Measurements from ENCODE around the gene COG3.

The COG3 gene

GRCh38 chr13:45545686-45546409 lies 81.1 kb downstream of the COG3 start:
- no peak for DNase-seq (ENCODE audit: low spot score)

- DNase-seq (ENCODE audit: low spot score), result no peak
Observed at GRCh38 chr13:45546410-45546765, 81.6 kb downstream of the COG3 start.

GRCh38 chr13:45548281-45548680 lies 83.5 kb downstream of the COG3 start:
- no peak for DNase-seq (ENCODE audit: low spot score)

GRCh38 chr13:45554604-45555109 lies 89.9 kb downstream of the COG3 start:
- DNase-seq (ENCODE audit: low spot score), result no peak

- DNase-seq (ENCODE audit: low spot score), result no peak
Observed at GRCh38 chr13:45564133-45564776, 99.5 kb downstream of the COG3 start.

DNA sequence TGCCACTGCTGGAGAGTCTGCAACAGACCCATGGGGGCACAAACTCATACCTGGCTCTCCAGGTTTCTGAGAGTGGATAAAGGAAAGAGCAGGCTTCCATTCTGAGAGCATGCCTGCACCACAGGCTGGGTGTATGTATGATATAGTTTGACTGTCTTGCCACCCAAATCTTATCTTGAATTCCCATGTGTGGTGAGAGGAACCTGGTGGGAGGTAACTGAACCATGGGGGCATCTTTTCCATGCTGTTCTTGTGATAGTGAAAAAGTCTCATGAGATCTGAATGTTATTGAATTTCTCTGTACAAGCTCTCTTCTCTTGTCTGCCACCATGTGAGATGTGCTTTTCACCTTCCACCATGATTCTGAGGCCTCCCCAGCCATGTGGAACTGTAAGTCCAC lies 100.6 kb downstream of the COG3 start:
- no peak for DNase-seq (ENCODE audit: low spot score)

- DNase-seq (ENCODE audit: low spot score), result no peak
Observed at GRCh38 chr13:45575146-45575829, 110.5 kb downstream of the COG3 start.

DNA sequence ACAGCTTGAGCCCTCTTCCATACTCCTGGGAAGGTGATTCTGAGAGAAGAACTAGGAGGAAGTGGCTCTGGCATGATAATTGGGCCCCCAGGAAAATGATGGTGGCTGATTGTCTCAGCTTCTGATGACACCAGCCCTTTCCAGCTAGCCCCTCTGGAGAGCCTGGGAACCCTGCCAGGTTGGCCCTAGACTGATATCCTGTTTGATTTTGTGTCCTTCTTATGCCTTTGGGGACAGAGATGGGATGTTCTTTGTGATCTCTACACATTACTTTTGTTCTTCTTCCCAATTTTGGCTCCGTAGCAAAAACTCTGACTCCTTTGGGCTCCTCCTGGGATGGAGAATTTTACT lies 111.1 kb downstream of the COG3 start:
- DNase-seq (ENCODE audit: low spot score), result no peak

- DNase-seq (ENCODE audit: low spot score), result no peak
Observed at GRCh38 chr13:45576466-45576865, 111.7 kb downstream of the COG3 start.

GRCh38 chr13:45582408-45583076 lies 117.8 kb downstream of the COG3 start:
- DNase-seq (ENCODE audit: low spot score), result no peak

DNA sequence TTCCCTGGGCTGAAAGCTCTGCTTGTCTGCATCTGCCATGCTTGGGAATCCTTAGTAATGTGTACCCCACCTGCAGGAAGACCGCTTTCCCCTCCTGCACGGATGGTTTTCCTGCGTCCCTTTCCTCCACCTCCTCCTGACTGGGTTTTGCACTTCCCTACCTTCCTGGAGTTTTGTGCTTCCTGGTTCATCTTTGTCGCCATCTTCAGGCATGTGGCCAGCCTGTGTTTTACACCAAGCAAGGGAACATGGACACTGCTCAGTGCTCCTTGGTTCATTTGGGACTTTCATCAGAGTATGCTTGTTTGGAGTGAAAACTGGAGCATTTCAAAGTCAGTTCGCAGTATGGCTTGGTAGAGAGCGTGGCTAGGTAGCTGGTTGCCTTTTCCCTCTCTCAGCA lies 120.1 kb downstream of the COG3 start:
- no peak for DNase-seq (ENCODE audit: low spot score)
